ENCODE results near the gene AIM2. TPM values are rescaled to one million over a fixed set of nuclear protein-coding genes. Genes with fewer than 3 reads are reported as not detected.

The AIM2 gene
- total RNA-seq, 1 experiment from 2014 or later: not detected

DNA sequence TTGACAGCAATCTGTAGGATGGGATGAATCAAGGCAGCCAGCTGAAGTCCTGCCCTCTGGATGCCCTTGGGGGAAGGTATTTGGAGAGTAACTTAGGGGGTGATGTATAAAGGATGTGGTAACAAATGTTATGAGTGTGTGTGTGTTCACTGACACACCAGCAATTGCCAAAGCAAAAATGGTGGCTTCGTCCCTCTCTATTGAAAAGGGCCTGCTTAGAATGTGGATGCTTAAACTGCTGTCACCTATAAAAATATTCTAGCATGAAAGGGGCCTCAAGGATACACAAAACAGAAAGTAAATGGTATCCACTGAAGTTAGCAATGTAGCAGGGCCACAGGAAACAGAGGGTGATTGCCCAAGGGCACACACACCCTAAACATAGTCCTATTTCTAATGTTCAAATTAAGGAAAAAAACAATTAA, 15.1 kb upstream of the AIM2 start:
- H3K27me3 Mint-ChIP-seq (ENCODE audit: insufficient read depth, unreplicated experiment): peaks cover 8% of the 10 kb centered on the region
- POLR2A ChIA-PET: no interaction called here
- no peaks in the 10 kb centered on the region for H3K36me3 ChIP-seq (ENCODE audit: control insufficient read depth, insufficient read depth, low read length)
- no peaks in the 10 kb centered on the region for H3K36me3 Mint-ChIP-seq (ENCODE audit: insufficient read depth, unreplicated experiment)
- intact Hi-C loops (cut with micrococcal nuclease; ENCODE audit: unreplicated experiment): no loop called here
- no peak overlapping the region for H3K4me3 Mint-ChIP-seq (ENCODE audit: unreplicated experiment)
- CTCF ChIA-PET: no interaction called here
- H3K4me1 Mint-ChIP-seq (ENCODE audit: low read depth, unreplicated experiment): no peaks in the 10 kb centered on the region
- no peak overlapping the region for H3K4me3 ChIP-seq (ENCODE audit: low read depth, low read length)
- H3K9me3 Mint-ChIP-seq (ENCODE audit: unreplicated experiment): no peaks in the 10 kb centered on the region
- TF ChIP-seq, protein P1, sequence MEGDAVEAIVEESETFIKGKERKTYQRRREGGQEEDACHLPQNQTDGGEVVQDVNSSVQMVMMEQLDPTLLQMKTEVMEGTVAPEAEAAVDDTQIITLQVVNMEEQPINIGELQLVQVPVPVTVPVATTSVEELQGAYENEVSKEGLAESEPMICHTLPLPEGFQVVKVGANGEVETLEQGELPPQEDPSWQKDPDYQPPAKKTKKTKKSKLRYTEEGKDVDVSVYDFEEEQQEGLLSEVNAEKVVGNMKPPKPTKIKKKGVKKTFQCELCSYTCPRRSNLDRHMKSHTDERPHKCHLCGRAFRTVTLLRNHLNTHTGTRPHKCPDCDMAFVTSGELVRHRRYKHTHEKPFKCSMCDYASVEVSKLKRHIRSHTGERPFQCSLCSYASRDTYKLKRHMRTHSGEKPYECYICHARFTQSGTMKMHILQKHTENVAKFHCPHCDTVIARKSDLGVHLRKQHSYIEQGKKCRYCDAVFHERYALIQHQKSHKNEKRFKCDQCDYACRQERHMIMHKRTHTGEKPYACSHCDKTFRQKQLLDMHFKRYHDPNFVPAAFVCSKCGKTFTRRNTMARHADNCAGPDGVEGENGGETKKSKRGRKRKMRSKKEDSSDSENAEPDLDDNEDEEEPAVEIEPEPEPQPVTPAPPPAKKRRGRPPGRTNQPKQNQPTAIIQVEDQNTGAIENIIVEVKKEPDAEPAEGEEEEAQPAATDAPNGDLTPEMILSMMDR (IDR thresholded peaks at IDR 0.05; ENCODE audit: insufficient read depth in 1 of 2, low read depth in 1 of 2, low read length in 1 of 2, severe bottlenecking in 1 of 2, unreplicated experiment in 1 of 2): no peak
- no peak overlapping the region for H3K27ac Mint-ChIP-seq (ENCODE audit: unreplicated experiment)
- no TSS peak for BruUV-seq (replicated peaks)
- no peak for DNase-seq
- H3K9me3 ChIP-seq: no peaks in the 10 kb centered on the region
- no peaks in the 10 kb centered on the region for H3K27me3 ChIP-seq (replicated peaks; ENCODE audit: control insufficient read depth, insufficient read depth, low read length)
- no peaks in the 10 kb centered on the region for H3K4me1 ChIP-seq

DNA sequence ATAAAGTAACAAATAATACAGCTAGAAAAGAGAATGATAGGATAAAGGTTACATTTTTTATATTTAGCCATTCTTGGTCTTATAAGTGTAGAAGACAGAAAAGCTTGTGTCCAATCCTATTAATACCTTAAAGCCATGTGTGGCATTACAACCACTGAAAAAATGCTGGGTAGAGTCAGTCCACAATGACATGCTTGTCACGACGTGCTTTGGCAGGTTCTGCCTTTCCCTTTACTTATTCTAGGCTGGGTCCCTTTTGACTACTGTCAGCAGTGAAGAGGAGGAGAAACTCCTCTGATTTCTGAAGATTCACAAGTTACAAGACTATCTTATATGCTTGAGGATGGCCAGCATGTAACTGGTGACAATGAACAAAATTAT, 14.6 kb upstream of the AIM2 start:
- CTCF ChIA-PET: no interaction called here
- no peak overlapping the region for H3K27ac Mint-ChIP-seq (ENCODE audit: unreplicated experiment)
- H3K4me1 ChIP-seq: no peaks in the 10 kb centered on the region
- H3K27me3 ChIP-seq (replicated peaks; ENCODE audit: control insufficient read depth, insufficient read depth, low read length): no peaks in the 10 kb centered on the region
- POLR2A ChIA-PET: no interaction called here
- DNase-seq: no peak
- H3K27me3 Mint-ChIP-seq (ENCODE audit: insufficient read depth, unreplicated experiment): peaks cover 8% of the 10 kb centered on the region
- intact Hi-C loops (cut with micrococcal nuclease; ENCODE audit: unreplicated experiment): no loop called here
- TF ChIP-seq, protein P1 (IDR thresholded peaks at IDR 0.05; ENCODE audit: insufficient read depth in 1 of 2, low read depth in 1 of 2, low read length in 1 of 2, severe bottlenecking in 1 of 2, unreplicated experiment in 1 of 2): no peak
- no peaks in the 10 kb centered on the region for H3K9me3 Mint-ChIP-seq (ENCODE audit: unreplicated experiment)
- H3K36me3 ChIP-seq (ENCODE audit: control insufficient read depth, insufficient read depth, low read length): no peaks in the 10 kb centered on the region
- H3K9me3 ChIP-seq: no peaks in the 10 kb centered on the region
- no TSS peak for BruUV-seq (replicated peaks)
- H3K4me3 ChIP-seq (ENCODE audit: low read depth, low read length): no peak overlapping the region
- H3K4me3 Mint-ChIP-seq (ENCODE audit: unreplicated experiment): no peak overlapping the region
- no peaks in the 10 kb centered on the region for H3K36me3 Mint-ChIP-seq (ENCODE audit: insufficient read depth, unreplicated experiment)
- no peaks in the 10 kb centered on the region for H3K4me1 Mint-ChIP-seq (ENCODE audit: low read depth, unreplicated experiment)

DNA sequence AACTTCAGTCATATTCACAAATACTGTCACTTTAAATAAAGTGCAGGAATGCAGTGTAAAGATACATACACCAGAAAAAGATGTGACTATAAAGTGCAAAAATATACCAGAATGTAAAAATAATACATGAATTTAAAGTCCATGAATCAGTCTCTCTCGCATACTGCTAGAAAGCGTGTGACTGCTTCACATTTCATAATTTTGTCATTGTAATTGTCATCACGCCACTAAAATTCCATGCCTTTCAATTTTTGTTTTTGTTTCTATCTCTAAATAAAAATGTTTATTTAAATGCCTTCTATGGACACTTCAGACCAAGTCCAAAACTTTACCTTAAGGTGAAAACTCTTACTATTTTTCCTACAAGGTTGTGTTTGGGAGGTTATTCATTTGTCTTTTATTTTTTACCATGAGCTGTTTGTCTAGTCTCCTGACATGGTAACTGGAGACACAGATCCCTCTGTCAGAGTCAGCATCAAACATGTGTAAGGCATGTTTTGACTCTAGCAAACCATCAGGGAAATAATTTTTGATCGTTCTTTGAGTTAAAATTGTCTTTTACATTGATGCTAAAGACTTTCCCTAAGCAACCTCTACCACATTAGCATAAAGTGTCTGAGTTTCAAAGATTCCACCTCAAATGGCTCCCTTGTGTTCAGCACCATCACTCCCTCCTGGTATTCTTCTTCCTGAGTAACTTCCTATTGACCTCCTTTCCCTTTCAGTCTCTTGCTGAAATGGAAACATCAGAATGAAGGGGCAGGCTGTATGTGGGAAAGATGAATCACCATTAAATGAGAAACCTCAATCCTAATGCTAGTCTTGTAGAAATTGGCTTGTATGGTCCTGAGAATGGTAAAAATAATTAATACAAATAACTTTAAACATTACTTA, 14.0 kb upstream of the AIM2 start:
- CTCF ChIA-PET: no interaction called here
- Mint-ChIP-seq H3K4me1 (ENCODE audit: low read depth, unreplicated experiment) (no peaks in the 10 kb centered on the region), H3K36me3 (ENCODE audit: insufficient read depth, unreplicated experiment) (no peaks in the 10 kb centered on the region), H3K9me3 (ENCODE audit: unreplicated experiment) (no peaks in the 10 kb centered on the region), H3K27ac (ENCODE audit: unreplicated experiment) (no peak overlapping the region), H3K4me3 (ENCODE audit: unreplicated experiment) (no peak overlapping the region), H3K27me3 (ENCODE audit: insufficient read depth, unreplicated experiment) (peaks cover 6% of the 10 kb centered on the region)
- TF ChIP-seq, protein P1 (IDR thresholded peaks at IDR 0.05; ENCODE audit: insufficient read depth in 1 of 2, low read depth in 1 of 2, low read length in 1 of 2, severe bottlenecking in 1 of 2, unreplicated experiment in 1 of 2): no peak
- Histone ChIP-seq H3K9me3 (no peaks in the 10 kb centered on the region), H3K4me1 (no peaks in the 10 kb centered on the region), H3K4me3 (ENCODE audit: low read depth, low read length) (no peak overlapping the region), H3K36me3 (ENCODE audit: control insufficient read depth, insufficient read depth, low read length) (no peaks in the 10 kb centered on the region), H3K27me3 (replicated peaks; ENCODE audit: control insufficient read depth, insufficient read depth, low read length) (no peaks in the 10 kb centered on the region)
- no peak for DNase-seq
- intact Hi-C loops (cut with micrococcal nuclease; ENCODE audit: unreplicated experiment): no loop called here
- no TSS peak for BruUV-seq (replicated peaks)
- POLR2A ChIA-PET: no interaction called here

Data from Caco-2 (cell line).